HUES48 (cell line): ENCODE data around the gene CNOT2.
A peak's percentile ranks its signal among the peaks of the same experiment; 100 is the strongest.

Experiments used
- H3K27ac ChIP-seq: one replicate; pipeline ENCODE4 v1.7.0; 2013; ENCODE audit warnings: low read depth, low read length, inconsistent platforms
- H3K27me3 ChIP-seq: 2 replicates; pipeline ENCODE4 v1.6.1; 2013; ENCODE audit warnings: mild to moderate bottlenecking, low read length; ENCODE audit not compliant: control insufficient read depth, insufficient read depth
- H3K36me3 ChIP-seq: 2 replicates; pipeline ENCODE4 v1.6.1; 2013; ENCODE audit warnings: low read length; ENCODE audit not compliant: control insufficient read depth, insufficient read depth
- H3K4me1 ChIP-seq: 2 replicates; pipeline ENCODE4 v1.6.1; 2013; ENCODE audit warnings: mild to moderate bottlenecking, low read length; ENCODE audit not compliant: control insufficient read depth, insufficient read depth
- H3K4me3 ChIP-seq: 2 replicates; pipeline ENCODE4 v1.5.1; 2013; ENCODE audit warnings: mild to moderate bottlenecking, low read depth, low read length
- H3K9ac ChIP-seq: 2 replicates; pipeline ENCODE4 v1.6.1; 2013; ENCODE audit warnings: mild to moderate bottlenecking, low read depth, low read length, moderate library complexity
- H3K9me3 ChIP-seq: 2 replicates; pipeline ENCODE4 v1.6.1; 2013; ENCODE audit warnings: low read length; ENCODE audit not compliant: control insufficient read depth, insufficient read depth

CNOT2 gene

DNA sequence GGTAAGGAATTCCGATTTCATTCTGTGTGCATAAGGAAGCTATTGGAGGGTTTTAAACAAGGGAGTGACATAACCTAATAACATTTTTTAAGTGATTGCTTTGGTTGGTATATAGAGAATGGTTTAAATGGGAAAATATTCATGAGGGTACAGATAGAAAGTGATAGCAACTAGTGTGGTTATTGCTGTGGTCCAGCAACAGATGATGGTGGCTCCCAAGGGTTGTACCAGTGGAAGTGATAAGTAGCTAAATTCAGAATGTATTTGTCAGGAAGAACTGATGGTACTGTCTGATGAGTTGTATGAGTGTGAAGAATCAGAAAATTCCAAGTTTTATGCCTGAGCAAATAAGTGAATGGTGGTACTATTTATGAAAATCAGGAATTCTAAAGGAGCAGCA, 2.6 kb upstream of the CNOT2 start:
- Histone ChIP-seq H3K27ac (no peak overlapping the region), H3K36me3 (peaks cover 35% of the 10 kb centered on the region), H3K9me3 (no peaks in the 10 kb centered on the region), H3K4me1 (peaks cover 18% of the 10 kb centered on the region), H3K27me3 (no peaks in the 10 kb centered on the region), H3K9ac (no peak overlapping the region), H3K4me3 (no peak overlapping the region)

DNA sequence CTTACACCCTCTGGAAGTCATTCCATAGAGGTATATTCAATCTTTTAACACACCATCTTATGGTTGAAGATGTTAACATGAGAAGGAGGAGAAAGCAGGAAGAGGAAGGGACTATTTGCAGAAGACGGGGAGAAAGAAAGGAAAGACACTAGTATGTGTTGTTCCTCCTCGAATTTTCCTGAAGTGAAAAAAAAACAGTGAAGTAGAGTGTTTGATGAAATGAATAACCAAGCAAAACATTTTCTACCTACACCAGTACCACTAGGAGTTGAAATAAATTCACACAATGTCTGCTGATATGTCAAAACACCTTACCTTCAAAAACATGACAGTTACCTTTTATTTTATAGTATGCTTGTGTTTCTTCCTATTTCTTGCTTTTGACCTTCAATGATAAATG, 1.4 kb upstream of the CNOT2 start:
- Histone ChIP-seq H3K4me1 (peaks cover 27% of the 10 kb centered on the region), H3K4me3 (peak overlapping the region; percentile 99), H3K27ac (peak overlapping the region; percentile 100), H3K9ac (no peak overlapping the region), H3K9me3 (no peaks in the 10 kb centered on the region), H3K27me3 (no peaks in the 10 kb centered on the region), H3K36me3 (peaks cover 35% of the 10 kb centered on the region)

DNA sequence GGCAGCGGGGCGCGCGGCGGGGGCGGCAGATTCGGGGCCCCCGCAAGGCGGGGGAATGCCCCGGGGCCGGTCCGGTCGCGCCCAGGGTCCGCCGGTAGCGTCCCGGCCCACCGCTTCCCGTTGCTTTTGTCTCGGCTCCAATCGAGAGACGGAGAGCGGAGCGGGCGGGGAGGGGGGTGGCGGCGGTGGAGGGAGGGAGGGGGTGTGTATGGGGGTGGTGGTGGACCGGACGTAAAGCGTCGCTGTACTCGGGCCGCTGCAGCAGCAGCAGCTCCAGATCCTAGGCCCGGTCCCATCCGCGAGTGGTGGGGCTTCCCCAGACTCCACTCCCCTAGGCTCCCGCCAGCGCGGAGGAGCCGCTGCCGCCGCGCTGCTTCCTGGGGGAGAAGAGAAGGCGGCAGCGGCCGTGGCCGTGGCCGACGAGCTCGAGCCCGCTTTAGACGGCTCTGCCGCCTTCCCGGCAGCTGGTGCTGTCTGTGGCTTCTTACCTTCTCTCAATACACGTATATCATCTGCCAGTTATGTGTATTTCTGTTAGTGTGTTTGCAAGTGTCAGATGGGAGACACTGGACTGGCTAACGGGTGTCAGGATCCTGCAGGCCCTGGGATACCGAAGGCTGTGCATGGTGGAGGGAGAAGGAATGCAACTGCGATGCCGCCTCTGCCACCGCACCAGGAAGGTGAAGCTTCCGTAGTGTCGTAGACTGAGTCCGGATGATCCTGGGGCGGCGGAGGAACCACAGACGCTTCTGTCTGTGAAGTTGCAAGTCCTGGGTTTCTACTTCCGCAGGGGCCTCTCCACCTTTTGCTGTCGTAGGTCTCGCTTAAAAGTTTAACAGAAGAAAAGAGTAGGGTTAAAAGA, 508 bp downstream of the CNOT2 start:
- H3K27me3 ChIP-seq: no peaks in the 10 kb centered on the region
- H3K9ac ChIP-seq: peak overlapping the region; percentile 95
- H3K36me3 ChIP-seq: peaks cover 28% of the 10 kb centered on the region
- peak overlapping the region; percentile 100 for H3K27ac ChIP-seq
- H3K4me3 ChIP-seq: peak overlapping the region; percentile 99
- no peaks in the 10 kb centered on the region for H3K9me3 ChIP-seq
- H3K4me1 ChIP-seq: peaks cover 34% of the 10 kb centered on the region

DNA sequence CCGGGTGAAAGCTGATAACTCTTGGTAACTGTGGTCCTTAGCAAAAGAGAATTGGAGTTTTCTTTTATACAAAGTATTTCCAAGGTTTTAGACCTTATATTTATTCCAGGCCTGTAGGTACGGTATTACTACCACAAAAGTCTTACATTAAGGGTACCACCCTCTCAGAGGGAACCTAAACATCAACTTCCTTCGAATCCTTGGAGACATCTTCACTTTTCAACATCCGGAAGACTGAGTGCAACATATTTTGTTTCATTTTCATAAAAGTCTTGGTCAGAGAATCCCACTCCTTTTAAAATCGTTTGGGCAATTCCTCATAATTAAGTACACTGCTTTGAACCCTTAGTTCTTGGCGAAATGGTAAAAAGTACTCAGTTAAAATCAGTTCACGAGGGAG, 1.2 kb downstream of the CNOT2 start:
- Histone ChIP-seq H3K27ac (peak overlapping the region; percentile 100), H3K4me1 (peaks cover 35% of the 10 kb centered on the region), H3K9ac (peak overlapping the region; percentile 95), H3K9me3 (no peaks in the 10 kb centered on the region), H3K36me3 (peaks cover 24% of the 10 kb centered on the region), H3K4me3 (peak overlapping the region; percentile 99), H3K27me3 (no peaks in the 10 kb centered on the region)

DNA sequence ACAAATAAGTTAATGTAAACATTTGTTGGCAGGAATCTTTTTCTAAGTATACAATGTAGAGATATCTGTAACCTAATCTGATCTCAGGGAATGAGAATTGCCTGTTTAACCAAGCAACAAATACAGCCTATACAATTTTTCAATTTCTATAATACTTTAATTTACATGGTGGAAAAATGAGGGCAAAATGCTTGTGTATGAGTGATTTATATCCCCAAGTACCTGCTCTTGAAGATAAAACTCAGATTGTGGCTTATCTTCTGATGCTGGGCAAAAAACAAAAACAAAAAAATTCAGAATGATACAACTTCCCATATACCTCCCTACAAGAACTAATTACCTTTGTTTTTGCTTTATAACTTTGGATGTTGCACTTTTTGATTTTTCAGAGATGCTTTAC, 2.2 kb downstream of the CNOT2 start:
- no peak overlapping the region for H3K27ac ChIP-seq
- no peak overlapping the region for H3K9ac ChIP-seq
- no peaks in the 10 kb centered on the region for H3K27me3 ChIP-seq
- no peaks in the 10 kb centered on the region for H3K9me3 ChIP-seq
- peaks cover 17% of the 10 kb centered on the region for H3K36me3 ChIP-seq
- H3K4me3 ChIP-seq: peak overlapping the region; percentile 99
- H3K4me1 ChIP-seq: peaks cover 46% of the 10 kb centered on the region

DNA sequence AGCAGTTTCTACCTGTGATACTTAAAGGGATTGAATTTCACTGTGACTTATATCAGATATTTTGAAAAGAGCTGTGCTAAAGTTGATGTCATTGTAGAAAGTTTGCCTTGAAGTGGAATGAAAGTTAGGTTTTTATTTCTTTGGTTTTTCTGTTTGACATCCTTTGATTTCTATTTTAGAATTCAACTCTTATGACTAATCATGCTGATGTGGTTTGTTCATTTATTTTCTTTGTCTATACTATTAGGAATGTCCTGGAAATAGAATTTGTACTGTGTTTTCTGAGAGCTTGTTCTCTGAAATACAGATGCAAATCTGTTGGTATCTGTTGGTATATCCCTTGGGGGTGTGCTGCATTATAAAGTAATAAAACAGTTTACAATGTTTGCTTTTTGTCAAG, 3.3 kb downstream of the CNOT2 start:
- peaks cover 7% of the 10 kb centered on the region; the same call in 1 of the 2 replicates for H3K36me3 ChIP-seq
- peaks cover 57% of the 10 kb centered on the region for H3K4me1 ChIP-seq
- no peaks in the 10 kb centered on the region for H3K27me3 ChIP-seq
- H3K9ac ChIP-seq: no peak overlapping the region
- H3K4me3 ChIP-seq: no peak overlapping the region
- H3K27ac ChIP-seq: no peak overlapping the region
- no peaks in the 10 kb centered on the region for H3K9me3 ChIP-seq

DNA sequence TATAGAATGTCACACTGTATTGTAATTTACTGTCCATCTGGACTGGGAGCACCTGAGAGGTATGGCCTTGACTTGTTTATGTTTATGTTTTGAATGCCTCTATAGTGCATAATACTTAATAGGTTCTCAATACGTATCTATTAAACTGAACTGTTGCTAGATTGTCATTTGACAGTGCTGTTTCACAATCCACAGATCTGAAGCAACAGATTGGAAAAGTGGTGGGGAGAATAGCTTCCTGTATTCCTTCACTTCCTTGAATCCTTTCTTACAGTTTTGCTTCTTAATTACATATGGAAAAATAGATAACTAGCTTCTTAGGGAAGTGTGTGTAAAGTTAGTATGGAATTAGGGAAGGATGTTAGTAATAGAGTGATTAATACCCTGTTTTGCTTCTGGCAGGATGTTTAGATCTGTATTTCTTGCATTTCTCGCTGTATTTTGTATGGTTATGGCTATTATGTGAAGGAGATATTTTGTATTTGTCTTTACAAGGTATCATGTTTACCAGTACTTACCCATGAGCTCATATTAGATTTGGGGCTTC, 4.5 kb downstream of the CNOT2 start:
- H3K36me3 ChIP-seq: 0 out of 2 replicates have a peak, but pooled peaks cover 4% of the 10 kb centered on the region
- H3K4me3 ChIP-seq: no peak overlapping the region
- H3K27me3 ChIP-seq: no peaks in the 10 kb centered on the region
- H3K4me1 ChIP-seq: peaks cover 55% of the 10 kb centered on the region
- H3K9me3 ChIP-seq: no peaks in the 10 kb centered on the region
- H3K9ac ChIP-seq: no peak overlapping the region
- no peak overlapping the region for H3K27ac ChIP-seq

DNA sequence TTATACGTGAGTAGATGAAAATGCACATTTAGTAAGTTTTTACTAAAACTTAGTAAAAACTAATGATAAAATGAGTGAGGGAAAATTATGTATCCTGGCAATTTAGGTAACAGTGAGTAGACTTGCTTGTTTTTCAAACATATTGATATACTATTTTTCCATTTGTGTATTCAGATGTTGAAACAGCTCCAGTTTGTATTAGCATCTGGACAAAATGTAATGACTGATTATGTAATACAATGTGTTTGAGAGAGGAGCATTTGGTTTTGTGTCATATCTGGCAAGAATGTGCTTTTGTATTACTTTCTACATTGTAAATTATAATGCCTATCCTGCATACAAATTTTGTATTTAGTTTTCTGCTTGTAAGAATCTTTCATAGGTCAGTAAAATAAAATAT, 5.6 kb downstream of the CNOT2 start:
- 0 out of 2 replicates have a peak, but pooled peaks cover 4% of the 10 kb centered on the region for H3K36me3 ChIP-seq
- H3K9ac ChIP-seq: no peak overlapping the region
- no peak overlapping the region for H3K27ac ChIP-seq
- H3K9me3 ChIP-seq: no peaks in the 10 kb centered on the region
- no peak overlapping the region for H3K4me3 ChIP-seq
- peaks cover 55% of the 10 kb centered on the region for H3K4me1 ChIP-seq
- H3K27me3 ChIP-seq: no peaks in the 10 kb centered on the region

DNA sequence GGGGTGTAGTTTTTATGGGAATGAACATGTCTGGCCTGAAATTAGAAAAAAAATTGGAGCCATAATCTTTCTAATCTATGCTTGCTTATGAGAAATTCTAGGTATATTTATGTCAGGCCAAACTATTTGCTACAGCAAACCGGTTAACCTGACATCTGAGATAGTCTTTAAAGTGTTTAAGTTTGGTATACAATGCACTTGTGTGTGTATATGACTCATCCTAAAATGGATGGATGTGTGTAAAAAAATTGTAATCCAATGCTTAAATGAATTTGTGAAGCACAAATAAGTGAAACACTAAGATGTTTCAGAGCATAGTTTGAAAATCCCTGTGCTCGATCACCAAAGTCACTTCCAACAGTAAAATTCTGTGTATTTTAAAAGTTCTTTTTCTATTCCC, 6.7 kb downstream of the CNOT2 start:
- Histone ChIP-seq H3K4me3 (no peak overlapping the region), H3K4me1 (peaks cover 49% of the 10 kb centered on the region), H3K9me3 (no peaks in the 10 kb centered on the region), H3K27me3 (no peaks in the 10 kb centered on the region), H3K27ac (no peak overlapping the region), H3K36me3 (0 out of 2 replicates have a peak, but pooled peaks cover 4% of the 10 kb centered on the region), H3K9ac (no peak overlapping the region)

DNA sequence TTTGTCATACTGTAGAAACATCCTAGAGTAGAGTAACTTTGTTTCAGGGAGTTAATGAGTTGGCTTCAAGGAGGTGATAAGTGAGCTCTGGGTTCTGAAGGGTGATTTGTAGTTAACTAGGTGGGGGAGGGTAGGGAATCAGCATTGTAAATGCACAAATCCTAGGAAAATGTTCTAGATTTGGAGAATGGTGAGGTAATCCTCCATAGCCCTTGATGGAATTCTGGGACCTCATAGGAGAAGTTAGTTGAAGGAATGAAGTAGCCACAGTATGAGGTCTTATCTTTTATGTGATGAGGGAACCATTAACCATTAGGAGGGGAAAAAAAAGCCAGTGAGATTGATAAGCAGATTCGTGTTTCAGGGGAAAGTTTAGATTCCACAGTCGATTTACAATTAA, 8.0 kb downstream of the CNOT2 start:
- Histone ChIP-seq H3K4me1 (peaks cover 50% of the 10 kb centered on the region), H3K36me3 (0 out of 2 replicates have a peak, but pooled peaks cover 4% of the 10 kb centered on the region), H3K27ac (no peak overlapping the region), H3K27me3 (no peaks in the 10 kb centered on the region), H3K4me3 (no peak overlapping the region), H3K9me3 (no peaks in the 10 kb centered on the region), H3K9ac (no peak overlapping the region)

DNA sequence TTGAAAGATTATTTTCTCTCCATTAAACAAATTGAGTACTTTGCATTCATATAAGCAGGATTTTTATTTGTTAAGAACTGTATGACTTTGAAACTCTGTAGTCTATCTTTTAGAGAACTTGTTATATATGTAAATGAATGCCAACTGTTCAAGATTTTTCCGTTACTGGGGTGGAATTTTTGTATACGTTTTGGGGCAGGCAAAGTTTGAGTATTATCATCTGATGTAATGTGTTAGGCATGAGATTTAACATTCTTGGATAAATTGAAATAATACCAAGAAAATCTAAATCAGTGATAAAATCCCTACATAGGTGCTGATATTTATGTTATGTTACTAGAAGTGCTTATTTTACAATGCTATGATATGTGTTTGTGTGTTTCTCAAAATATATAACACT, 8.4 kb downstream of the CNOT2 start:
- peaks cover 50% of the 10 kb centered on the region for H3K4me1 ChIP-seq
- H3K4me3 ChIP-seq: no peak overlapping the region
- no peak overlapping the region for H3K9ac ChIP-seq
- no peaks in the 10 kb centered on the region for H3K27me3 ChIP-seq
- H3K9me3 ChIP-seq: no peaks in the 10 kb centered on the region
- H3K27ac ChIP-seq: no peak overlapping the region
- 0 out of 2 replicates have a peak, but pooled peaks cover 4% of the 10 kb centered on the region for H3K36me3 ChIP-seq
